ENCODE data around the gene MSRB1. TPM values are rescaled to one million over a fixed set of nuclear protein-coding genes. Genes with fewer than 3 reads are reported as not detected.
A peak's percentile ranks its signal among the peaks of the same experiment; 100 is the strongest.
"Not testable (repeated sequence)": the region's sequence is repeated elsewhere in the genome, so short reads cannot be mapped to it uniquely, and the experiment has no call there.

MSRB1 gene
- total and polyA plus RNA-seq, 11 donors, result 12.4 to 70.2 (median 33.7) TPM

- H3K27ac ChIP-seq, result no peak overlapping the region
Observed at GRCh38 chr16:1940273-1941161, 2.5 kb downstream of the MSRB1 start.

GRCh38 chr16:1939833-1940232, 3.2 kb downstream of the MSRB1 start:
- ATAC-seq, H3K27ac ChIP-seq, H3K4me3 ChIP-seq, H3K9me3 ChIP-seq, DNase-seq, H3K27me3 ChIP-seq: not testable (repeated sequence)
- H3K4me1 ChIP-seq, result peaks cover 0 to 35% (median 16%) of the 10 kb centered on the region in 12 donors
- intact Hi-C loops (cut with DNase I), result loop anchor here in 2 of 10 donors (5.0 kb wide), 2 partner anchors 78 to 158 kb away; partner anchors contain the start of genes NUBP2 (in 1 of the 2) and SPSB3 (in 1 of the 2)
- peaks cover 0 to 46% (median 39%) of the 10 kb centered on the region in 9 donors for H3K36me3 ChIP-seq
- WGBS, 4 donors, result 93 to 97% (median 96%) methylated on average over 8 of the region's 8 CpGs

More at GRCh38 chr16:1940273-1941161, 2.5 kb downstream of the MSRB1 start:
- Histone ChIP-seq H3K27me3 (no peaks in the 10 kb centered on the region), H3K36me3 (peaks cover 0 to 46% (median 39%) of the 10 kb centered on the region in 9 donors), H3K4me1 (peaks cover 0 to 35% (median 16%) of the 10 kb centered on the region in 12 donors), H3K4me3 (peak overlapping the region in 1 of 12 donors; percentile 82), H3K9me3 (no peaks in the 10 kb centered on the region)
- WGBS, 4 donors, result 89 to 93% (median 91%) methylated on average over 23 of the region's 23 CpGs
- DNase-seq (no peak), ATAC-seq (no peak)
- TF ChIP-seq POLR2A (IDR thresholded peaks at IDR 0.05) (no peak), CTCF (IDR thresholded peaks at IDR 0.05) (no peak)
- intact Hi-C loops (cut with DNase I), result loop anchor here in 1 of 10 donors (5.0 kb wide), 1 partner anchor 158 kb away; the partner anchor contains the start of genes NUBP2 and SPSB3

GRCh38 chr16:1938910-1939309, 4.1 kb downstream of the MSRB1 start:
- DNase-seq (no peak), ATAC-seq (no peak)
- intact Hi-C loops (cut with DNase I), result loop anchor here in 1 of 10 donors (5.0 kb wide), 1 partner anchor 77 kb away; no protein-coding TSS in a partner anchor
- H3K9me3 ChIP-seq, result no peaks in the 10 kb centered on the region
- peaks cover 0 to 46% (median 38%) of the 10 kb centered on the region in 9 donors for H3K36me3 ChIP-seq
- WGBS, 4 donors, result 92 to 95% (median 93%) methylated on average over 17 of the region's 17 CpGs
- TF ChIP-seq POLR2A (IDR thresholded peaks at IDR 0.05), result no peak
- TF ChIP-seq CTCF (IDR thresholded peaks at IDR 0.05), result no peak
- peaks cover 0 to 33% (median 16%) of the 10 kb centered on the region in 12 donors for H3K4me1 ChIP-seq
- no peaks in the 10 kb centered on the region for H3K27me3 ChIP-seq
- H3K27ac ChIP-seq, result peak overlapping the region in 1 of 12 donors; percentile 75
- H3K4me3 ChIP-seq, result no peak overlapping the region

- H3K27ac ChIP-seq, result peak overlapping the region in 1 of 12 donors; percentile 75
- no peak overlapping the region for H3K4me3 ChIP-seq
- ATAC-seq, result no peak
- 92 to 99% (median 94%) methylated on average over 10 of the region's 10 CpGs for WGBS, 4 donors
- intact Hi-C loops (cut with DNase I), result loop anchor here in 1 of 10 donors (5.0 kb wide), 1 partner anchor 76 kb away; no protein-coding TSS in a partner anchor
- no peaks in the 10 kb centered on the region for H3K9me3 ChIP-seq
- H3K4me1 ChIP-seq, result peaks cover 0 to 27% (median 13%) of the 10 kb centered on the region in 12 donors
- H3K27me3 ChIP-seq, result no peaks in the 10 kb centered on the region
- peaks cover 0 to 46% (median 38%) of the 10 kb centered on the region in 9 donors for H3K36me3 ChIP-seq
- peak in 2 of 5 donors; percentile 36 to 71 for DNase-seq
- TF ChIP-seq CTCF (IDR thresholded peaks at IDR 0.05) (no peak), POLR2A (IDR thresholded peaks at IDR 0.05) (no peak)
Observed at GRCh38 chr16:1938316-1938715, 4.7 kb downstream of the MSRB1 start.
